IMR-90 (cell line): ENCODE measurements around the gene INPP5D. TPM values are rescaled to one million over a fixed set of nuclear protein-coding genes. Genes with fewer than 3 reads are reported as not detected.

Source experiments
- ATAC-seq: fragments of 200-7000 bp; cut with Tn5 transposase; 2 replicates; pipeline ENCODE4 v1.9.1; 2020; ENCODE audit warnings: low read depth, mild to moderate bottlenecking, moderate library complexity
- BruUV-seq: library from RNA; stranded (reverse); fragments of 400-500 nt; replicated peaks from 2 replicates; lab custom pipeline; 2021; lab: Mats Ljungman, UMichigan
- CTCF ChIA-PET: fragments of 300-600 bp; formaldehyde crosslinking; extraction: SDS; loops from one replicate; lab custom pipeline; 2021; ENCODE audit warnings: antibody characterized with exemption; lab: Yijun Ruan, JAX
- POLR2A ChIA-PET: fragments of 300-600 bp; sonication (Branson Sonifier 250); formaldehyde crosslinking; loops from one replicate; lab custom pipeline; 2022; ENCODE audit warnings: antibody characterized with exemption; ENCODE audit not compliant: unreplicated experiment; lab: Charles Lee
- DNase-seq: peaks from one replicate; pipeline ENCODE4 v3.0.0; 2013
- H2AFZ ChIP-seq: replicated peaks from 2 replicates; pipeline ENCODE3; 2013; ENCODE audit warnings: low read length, mild to moderate bottlenecking; ENCODE audit not compliant: poor library complexity
- H2AK5ac ChIP-seq: 2 replicates; pipeline ENCODE4 v1.6.1; 2013; ENCODE audit warnings: low read depth, low read length, inconsistent platforms
- H2AK9ac ChIP-seq: replicated peaks from 2 replicates; pipeline ENCODE3; 2013; ENCODE audit warnings: mild to moderate bottlenecking, low read depth, low read length, moderate library complexity; ENCODE audit not compliant: poor library complexity
- H2BK120ac ChIP-seq: 2 replicates; pipeline ENCODE4 v1.6.1; 2013; ENCODE audit warnings: low read depth, low read length, inconsistent platforms
- H2BK15ac ChIP-seq: 3 replicates; pipeline ENCODE4 v1.6.1; 2013; ENCODE audit warnings: low read depth, low read length, inconsistent platforms
- H2BK20ac ChIP-seq: 2 replicates; pipeline ENCODE4 v1.6.1; 2013; ENCODE audit warnings: low read depth, mild to moderate bottlenecking, inconsistent platforms, low read length, moderate library complexity
- H2BK5ac ChIP-seq: 2 replicates; pipeline ENCODE4 v1.6.1; 2013; ENCODE audit warnings: mild to moderate bottlenecking, low read depth, low read length, inconsistent platforms; ENCODE audit not compliant: poor library complexity, severe bottlenecking
- H3K14ac ChIP-seq: replicated peaks from 2 replicates; pipeline ENCODE4 v1.6.1; 2013; ENCODE audit warnings: low read depth, low read length, inconsistent platforms
- H3K18ac ChIP-seq: 2 replicates; pipeline ENCODE4 v1.6.1; 2013; ENCODE audit warnings: low read depth, low read length, control low read depth
- H3K23ac ChIP-seq: 2 replicates; pipeline ENCODE4 v1.6.1; 2013; ENCODE audit warnings: low read depth, low read length, inconsistent platforms
- H3K27ac ChIP-seq: 2 replicates; pipeline ENCODE4 v1.5.1; 2013; ENCODE audit warnings: mild to moderate bottlenecking, control low read depth, low read length; ENCODE audit not compliant: insufficient read depth
- H3K27me3 ChIP-seq: 2 replicates; pipeline ENCODE4 v1.6.1; 2013; ENCODE audit warnings: low read length; ENCODE audit not compliant: control insufficient read depth, insufficient read depth
- H3K36me3 ChIP-seq: 2 replicates; pipeline ENCODE4 v1.6.1; 2013; ENCODE audit warnings: low read length, mixed read lengths; ENCODE audit not compliant: control insufficient read depth, insufficient read depth
- H3K4ac ChIP-seq: 2 replicates; pipeline ENCODE4 v1.6.1; 2013; ENCODE audit warnings: low read depth, low read length, inconsistent platforms
- H3K4me1 ChIP-seq: 2 replicates; pipeline ENCODE4 v1.6.1; 2013; ENCODE audit warnings: low read length, mixed read lengths; ENCODE audit not compliant: control insufficient read depth, insufficient read depth
- H3K4me2 ChIP-seq: 2 replicates; pipeline ENCODE4 v1.6.1; 2013; ENCODE audit warnings: low read depth, mild to moderate bottlenecking, control low read depth, low read length, moderate library complexity
- H3K4me3 ChIP-seq: 2 replicates; pipeline ENCODE4 v1.5.1; 2013; ENCODE audit warnings: low read depth, mild to moderate bottlenecking, control low read depth, low read length, moderate library complexity; ENCODE audit not compliant: insufficient read depth
- H3K56ac ChIP-seq: 2 replicates; pipeline ENCODE4 v1.6.1; 2013; ENCODE audit warnings: low read length, inconsistent platforms; ENCODE audit not compliant: insufficient read depth; ENCODE audit errors: extremely low read depth
- H3K79me1 ChIP-seq, 2 experiments: 2 replicates each; pipeline ENCODE4 v1.6.1; 2013; ENCODE audit warnings: low read length in 2 of 2, inconsistent platforms in 1 of 2, low read depth in 1 of 2
- H3K9ac ChIP-seq: 2 replicates; pipeline ENCODE4 v1.6.1; 2013; ENCODE audit warnings: low read depth, low read length, control low read depth
- H3K9me1 ChIP-seq: 2 replicates; pipeline ENCODE4 v1.6.1; 2013; ENCODE audit warnings: low read length, inconsistent platforms; ENCODE audit not compliant: insufficient read depth
- H3K9me3 ChIP-seq: 2 replicates; pipeline ENCODE4 v1.6.1; 2013; ENCODE audit warnings: low read length; ENCODE audit not compliant: control insufficient read depth, insufficient read depth
- H4K20me1 ChIP-seq: 2 replicates; pipeline ENCODE4 v1.6.1; 2013; ENCODE audit warnings: low read length, inconsistent platforms; ENCODE audit not compliant: insufficient read depth
- H4K5ac ChIP-seq: 2 replicates; pipeline ENCODE4 v1.6.1; 2013; ENCODE audit warnings: mild to moderate bottlenecking, low read depth, low read length, control low read depth
- H4K8ac ChIP-seq, 2 experiments: 2 replicates each; pipeline ENCODE4 v1.6.1; 2013; ENCODE audit warnings: low read depth in 2 of 2, low read length in 2 of 2, control low read depth in 1 of 2, inconsistent platforms in 1 of 2
- H4K91ac ChIP-seq: 2 replicates; pipeline ENCODE4 v1.6.1; 2013; ENCODE audit warnings: low read depth, low read length, inconsistent platforms; ENCODE audit not compliant: insufficient read depth
- FOS ChIP-seq: fragments of 150-350 bp; IDR thresholded peaks from 2 replicates; pipeline ENCODE4 v1.6.1; 2016; ENCODE audit warnings: low read depth, low read length
- MAZ ChIP-seq: IDR thresholded peaks from 2 replicates; pipeline ENCODE4 v1.6.1; 2012; ENCODE audit warnings: low read depth, mild to moderate bottlenecking, low read length, improper control_type of control experiment, moderate library complexity, borderline replicate concordance
- MXI1 ChIP-seq: IDR thresholded peaks from 2 replicates; pipeline ENCODE4 v1.6.1; 2012; ENCODE audit warnings: low read depth, mild to moderate bottlenecking, low read length, moderate library complexity, borderline replicate concordance
- POLR2A ChIP-seq: IDR thresholded peaks from 2 replicates; pipeline ENCODE4 v1.6.1; 2012; ENCODE audit warnings: mild to moderate bottlenecking, low read depth, low read length
- WGBS, 2 experiments: methylation state at CpG; one replicate each; pipeline versions ENCODE4 v1.1.5 to v1.1.7; 2013; ENCODE audit warnings: missing lambda C conversion rate in 2 of 2; ENCODE audit not compliant: insufficient read length in 1 of 2; ENCODE audit errors: extremely low coverage in 2 of 2; 5-methylcytosine and 5-hydroxymethylcytosine counted together
- dilution Hi-C: fragments of 300-500 bp; cut with HindIII; formaldehyde crosslinking; loops from one replicate; pipeline ENCODE4 v1.14.3; 2018; ENCODE audit warnings: low sequenced_read_pairs; ENCODE audit not compliant: unreplicated experiment
- in situ Hi-C: fragments of 300-500 bp; cut with MboI; formaldehyde crosslinking; loops from 3 replicates; pipeline ENCODE4 v1.14.3; 2019; ENCODE audit warnings: low sequenced_read_pairs, inconsistent platforms, mixed read lengths
- intact Hi-C: fragments of 100-400 bp; cut with micrococcal nuclease; formaldehyde crosslinking; loops from 2 replicates; pipeline ENCODE4 v1.10.0; 2022
- polyA plus RNA-seq, 3 experiments: library from polyadenylated mRNA; depleted of rRNA; stranded (reverse); fragments of >200 nt; gene quantifications; 2 replicates each; pipeline ENCODE4 v1.2.3, GENCODE V29; 2012; ENCODE audit warnings: low replicate concordance in 1 of 3
- total RNA-seq: library from RNA; depleted of rRNA; stranded (reverse); fragments of >200 nt; gene quantifications from 2 replicates; pipeline ENCODE4 v1.2.3, GENCODE V29; 2012

The INPP5D gene
- total and polyA plus RNA-seq, 2 of the 4 experiments (the other 2 are of a cell fraction), result 0.18 to 0.29 TPM

- Histone ChIP-seq H3K23ac (no peak overlapping the region), H2BK120ac (no peak overlapping the region), H2AFZ (no peak overlapping the region), H2AK5ac (no peak overlapping the region), H4K20me1 (no peaks in the 10 kb centered on the region), H3K36me3 (no peaks in the 10 kb centered on the region), H3K18ac (no peak overlapping the region), H3K4me2 (no peak overlapping the region), H3K56ac (no peak overlapping the region), H4K5ac (no peak overlapping the region), H3K4me3 (no peak overlapping the region), H3K79me1 (no peaks in the 10 kb centered on the region), H4K91ac (no peak overlapping the region), H3K27ac (no peak overlapping the region), H3K14ac (no peak overlapping the region), H3K9me1 (no peaks in the 10 kb centered on the region), H3K4me1 (no peaks in the 10 kb centered on the region), H2AK9ac (no peak overlapping the region), H2BK15ac (no peak overlapping the region), H3K9me3 (0 out of 2 replicates have a peak, but pooled peaks cover 2% of the 10 kb centered on the region), H2BK20ac (no peak overlapping the region), H3K27me3 (peaks cover 9% of the 10 kb centered on the region), H3K4ac (no peak overlapping the region), H3K9ac (no peak overlapping the region), H2BK5ac (no peak overlapping the region), H4K8ac (no peak overlapping the region)
- in situ Hi-C loops, result no loop called here
- BruUV-seq, result no TSS peak
- CTCF ChIA-PET, result no interaction called here
- POLR2A ChIA-PET, result no interaction called here
- ATAC-seq (no peak), DNase-seq (no peak)
- dilution Hi-C loops, result no loop called here
- TF ChIP-seq POLR2A (no peak), MXI1 (no peak), MAZ (no peak), FOS (no peak)
- no CpG with 5 or more reads among the region's 3 CpGs for WGBS, 2 experiments
- intact Hi-C loops, result no loop called here
These were observed 168.2 kb downstream of the INPP5D start for GRCh38 chr2:233228376-233228775.
